DMS153 treated with DMSO at 0.1 percent for 48 hours (cell line): Measurements from ENCODE around the gene RNF38.
"Not testable (repeated sequence)": the region's sequence is repeated elsewhere in the genome, so short reads cannot be mapped to it uniquely, and the experiment has no call there.

ENCODE experiments used
- DNase-seq: peaks from one replicate; lab custom pipeline; 2025; ENCODE audit not compliant: unreplicated experiment; lab: John Stamatoyannopoulos, UW

The RNF38 gene

GRCh38 chr9:36297798-36298197, 102.3 kb downstream of the RNF38 start:
- DNase-seq: no peak

GRCh38 chr9:36294996-36295395, 105.1 kb downstream of the RNF38 start:
- not testable (repeated sequence) for DNase-seq

- no peak for DNase-seq
Observed at GRCh38 chr9:36293918-36294317, 106.2 kb downstream of the RNF38 start.

GRCh38 chr9:36293171-36293570, 106.9 kb downstream of the RNF38 start:
- DNase-seq: no peak

- no peak for DNase-seq
Observed at GRCh38 chr9:36292641-36293040, 107.4 kb downstream of the RNF38 start.

GRCh38 chr9:36290996-36291395, 109.1 kb downstream of the RNF38 start:
- no peak for DNase-seq

GRCh38 chr9:36289836-36290435, 110.1 kb downstream of the RNF38 start:
- no peak for DNase-seq

GRCh38 chr9:36288070-36288469, 112.0 kb downstream of the RNF38 start:
- no peak for DNase-seq
